HG02970 (cell line): ENCODE measurements around the gene PC.

ENCODE experiments used
- ATAC-seq: cut with Tn5 transposase; IDR thresholded peaks from one replicate; pipeline ENCODE4 v1.9.1; 2021; ENCODE audit warnings: mild to moderate bottlenecking, moderate library complexity, moderate number of reproducible peaks; ENCODE audit not compliant: unreplicated experiment, low FRiP score

The PC gene

DNA sequence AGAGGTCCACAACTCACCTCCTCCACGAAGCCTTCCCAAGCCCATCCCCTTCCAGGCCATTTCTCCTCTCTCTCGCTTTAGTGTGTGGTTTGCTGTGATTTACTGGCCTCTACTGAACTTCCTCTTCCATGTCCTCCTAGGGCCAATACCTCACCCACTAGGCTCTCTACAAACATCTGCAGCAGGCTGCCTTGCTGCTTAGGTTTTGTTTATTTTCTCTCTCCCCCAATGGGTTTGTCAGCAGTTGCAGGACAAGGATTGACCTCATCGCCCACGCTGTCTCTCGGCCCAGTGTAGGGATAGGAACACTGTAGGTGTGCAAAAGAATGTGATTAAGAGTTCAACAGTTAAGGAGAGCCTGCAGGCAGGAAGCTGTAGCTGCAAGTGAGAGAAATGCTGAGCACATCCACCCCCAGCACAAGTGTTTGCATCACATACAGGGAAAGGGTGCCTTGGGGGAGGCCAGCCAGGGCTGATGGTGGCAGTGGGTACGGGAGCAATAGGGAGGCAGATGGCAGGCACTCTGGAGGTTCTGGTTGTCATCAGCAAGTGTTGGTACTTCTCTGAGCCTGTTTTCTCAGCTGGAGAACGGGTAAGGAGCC, 1.4 kb downstream of the PC start:
- no peak for ATAC-seq

DNA sequence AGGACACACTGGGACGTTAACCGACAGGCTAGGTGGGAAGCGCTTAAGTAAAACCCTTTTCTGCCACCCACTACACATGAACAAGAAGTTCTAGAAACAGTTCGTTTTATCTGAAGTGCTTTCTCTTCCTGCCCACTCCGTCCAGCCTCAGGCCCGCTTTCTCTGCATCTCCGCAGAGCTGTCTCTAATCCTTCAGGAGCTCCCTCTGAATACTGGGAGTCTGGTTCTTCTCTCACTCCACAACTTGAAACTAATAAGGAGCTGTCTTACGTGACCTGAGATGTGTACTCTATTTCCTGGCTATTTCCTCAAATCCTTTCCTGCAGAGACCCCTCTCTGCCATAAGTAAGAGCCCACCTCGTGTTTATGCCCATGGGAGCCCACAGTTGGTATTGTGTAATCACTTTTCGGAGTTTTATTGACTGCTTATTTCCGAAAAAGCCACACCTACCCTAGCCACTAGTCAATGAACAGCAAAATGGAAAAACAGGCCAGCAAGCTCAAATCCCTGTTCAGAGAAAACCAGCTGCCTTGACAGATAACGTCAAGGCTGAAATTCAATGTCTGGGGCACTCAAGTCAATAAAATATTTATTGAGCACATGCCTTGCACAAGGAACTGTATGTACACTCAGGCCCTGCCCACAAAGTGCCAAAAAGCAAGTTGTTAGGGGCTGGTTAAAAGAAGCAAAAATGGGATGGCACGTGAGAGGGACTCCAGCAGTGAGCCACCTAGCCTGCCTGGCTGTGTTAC, 4.9 kb downstream of the PC start:
- no peak for ATAC-seq

DNA sequence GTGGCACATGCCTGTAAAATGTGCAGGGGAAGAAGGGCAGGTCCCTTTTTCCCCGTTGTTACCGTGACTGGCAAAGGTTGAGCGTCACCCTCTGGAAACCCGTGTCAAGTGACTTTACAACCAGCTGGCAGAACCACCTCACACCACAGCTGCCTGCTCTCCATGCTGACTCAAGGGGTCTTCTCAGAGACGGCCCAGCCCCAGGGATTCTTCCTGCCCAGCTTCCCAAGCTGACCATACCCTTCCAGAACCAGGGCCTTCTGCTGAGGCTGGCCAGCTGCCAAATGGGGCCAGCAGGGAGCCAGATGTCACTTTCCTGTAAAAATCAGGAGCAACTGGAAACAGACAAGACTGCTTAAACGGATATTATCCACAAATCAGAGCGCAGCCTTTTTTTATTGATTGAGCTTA, 6.3 kb downstream of the PC start:
- ATAC-seq = no peak

- no peak for ATAC-seq
Observed at GRCh38 chr11:66951135-66951534, 7.0 kb downstream of the PC start.

DNA sequence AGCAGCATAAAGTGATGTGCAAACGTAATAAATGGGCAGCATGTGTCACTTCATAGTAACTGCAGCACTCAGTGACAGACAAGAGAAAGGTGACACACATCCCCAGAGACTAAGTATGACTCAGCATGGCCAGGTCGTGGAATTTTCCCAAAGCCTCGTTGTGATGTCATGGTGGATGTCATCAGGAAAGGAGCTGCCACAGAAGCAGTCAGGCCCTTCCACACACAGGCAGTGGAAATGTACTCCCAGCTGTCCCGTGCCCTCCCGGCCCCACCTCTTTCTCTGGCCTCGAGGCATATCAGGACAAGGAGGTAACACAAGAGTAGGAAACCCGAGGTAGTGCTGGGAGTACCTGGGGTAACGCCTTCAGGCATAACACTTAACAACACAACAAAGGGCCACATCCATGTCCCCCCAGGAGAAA, 8.1 kb downstream of the PC start:
- no peak for ATAC-seq

GRCh38 chr11:66938582-66939135, 19.5 kb downstream of the PC start:
- no peak for ATAC-seq

GRCh38 chr11:66937193-66937733, 20.9 kb downstream of the PC start:
- ATAC-seq = no peak

- ATAC-seq = no peak
Observed at GRCh38 chr11:66936311-66936711, 21.9 kb downstream of the PC start.

DNA sequence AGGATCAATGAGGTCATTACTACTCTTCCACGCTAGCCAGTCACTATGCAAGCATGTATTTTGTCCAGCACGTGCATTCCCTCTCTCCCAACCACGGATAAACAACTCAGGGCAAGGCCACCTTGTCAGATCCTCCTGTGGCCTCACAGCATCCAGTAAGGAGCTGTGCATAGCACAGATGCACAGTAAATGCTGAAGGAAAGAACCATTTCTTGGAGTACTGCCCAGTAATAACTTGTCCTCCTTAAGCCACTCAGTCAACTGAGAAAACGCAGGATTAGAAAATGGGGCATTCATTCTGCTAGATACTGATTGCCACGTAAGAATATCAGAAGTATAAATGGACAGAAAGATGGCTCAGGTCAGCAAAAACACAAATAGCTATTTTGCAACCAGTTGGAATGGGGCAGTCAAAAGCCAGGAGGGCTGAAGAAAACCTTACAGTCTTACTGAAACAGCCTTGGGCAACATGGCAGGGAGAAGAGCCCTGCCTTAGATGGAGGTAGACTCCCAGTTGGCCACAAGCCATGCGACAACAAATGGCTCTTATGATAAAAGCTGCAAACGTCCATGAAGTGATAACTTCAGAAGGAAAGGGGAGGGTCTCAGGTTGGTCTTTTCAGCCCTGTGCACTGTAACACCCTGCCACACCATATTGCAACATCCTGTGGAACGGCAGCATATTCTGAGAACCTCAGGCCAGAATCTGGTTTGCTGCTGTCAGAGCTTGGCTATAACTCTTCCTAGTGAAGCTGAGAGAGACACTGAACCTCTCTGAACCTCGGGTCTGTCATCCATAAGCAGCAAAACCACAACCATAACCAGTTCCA, 23.0 kb downstream of the PC start:
- ATAC-seq = no peak

- ATAC-seq = no peak
Observed at GRCh38 chr11:66933531-66933930, 24.7 kb downstream of the PC start.

GRCh38 chr11:66932543-66932942, 25.6 kb downstream of the PC start:
- ATAC-seq = no peak

- ATAC-seq = no peak
Observed at GRCh38 chr11:66929753-66930152, 28.4 kb downstream of the PC start.

DNA sequence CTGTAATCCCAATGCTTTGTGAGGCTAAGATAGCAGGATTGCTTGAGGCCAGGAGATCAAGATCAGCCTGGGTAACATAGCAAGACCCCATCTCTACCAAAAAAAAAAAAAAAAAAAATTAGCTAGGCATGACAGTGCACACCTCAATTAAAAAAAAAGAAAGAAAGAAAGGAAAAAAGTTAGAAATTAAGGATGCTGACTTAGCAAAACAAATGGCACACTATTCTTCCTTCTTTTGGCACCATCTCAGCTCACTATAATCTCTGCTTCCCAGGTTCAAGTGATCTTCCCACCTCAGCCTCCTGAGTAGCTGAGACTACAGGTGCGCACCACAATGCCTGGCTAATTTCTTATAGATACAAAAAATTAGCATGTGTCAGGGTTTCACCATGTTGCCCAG, 33.9 kb downstream of the PC start:
- ATAC-seq = no peak

DNA sequence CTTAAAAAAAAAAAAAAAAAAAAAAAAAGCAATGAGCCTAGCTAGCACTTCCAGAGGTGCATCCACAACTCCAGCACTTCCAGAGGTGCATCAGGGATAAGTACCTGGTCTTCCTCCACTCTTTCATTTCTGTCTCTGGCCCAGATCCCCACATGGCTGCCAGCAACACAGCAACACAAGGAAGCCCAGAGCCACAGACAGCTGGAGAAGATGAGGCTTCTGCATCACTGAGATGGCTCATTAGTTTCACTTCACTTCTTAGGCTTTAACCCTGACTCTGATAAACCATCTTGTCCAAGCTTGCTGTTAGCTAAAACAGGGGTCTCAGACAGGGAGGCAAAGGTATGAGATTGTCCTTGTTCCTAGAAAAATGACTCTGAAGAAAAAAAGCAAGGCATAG, 35.6 kb downstream of the PC start:
- ATAC-seq = no peak

- no peak for ATAC-seq
Observed at GRCh38 chr11:66920978-66921784, 37.0 kb downstream of the PC start.

GRCh38 chr11:66919923-66920322, 38.3 kb downstream of the PC start:
- no peak for ATAC-seq

DNA sequence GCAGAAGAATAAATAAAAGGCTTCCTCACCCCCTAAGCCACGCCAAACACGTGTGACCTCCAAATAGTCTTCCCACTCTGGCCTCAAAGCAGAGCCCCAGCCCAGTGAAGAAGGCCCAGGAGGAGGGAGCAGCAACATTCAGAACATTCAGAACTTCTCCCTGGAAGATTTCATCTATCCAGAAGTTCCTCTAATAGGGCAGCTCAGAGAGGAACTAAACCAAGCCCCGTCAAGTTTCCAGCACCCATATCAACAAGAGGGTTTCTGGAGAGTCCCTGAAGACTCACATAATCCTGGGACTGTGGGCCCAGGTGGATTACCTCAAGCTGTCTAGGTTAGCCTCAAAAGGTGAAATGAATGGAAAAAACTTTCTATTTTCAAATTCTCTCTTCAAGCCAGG, 39.4 kb downstream of the PC start:
- no peak for ATAC-seq

DNA sequence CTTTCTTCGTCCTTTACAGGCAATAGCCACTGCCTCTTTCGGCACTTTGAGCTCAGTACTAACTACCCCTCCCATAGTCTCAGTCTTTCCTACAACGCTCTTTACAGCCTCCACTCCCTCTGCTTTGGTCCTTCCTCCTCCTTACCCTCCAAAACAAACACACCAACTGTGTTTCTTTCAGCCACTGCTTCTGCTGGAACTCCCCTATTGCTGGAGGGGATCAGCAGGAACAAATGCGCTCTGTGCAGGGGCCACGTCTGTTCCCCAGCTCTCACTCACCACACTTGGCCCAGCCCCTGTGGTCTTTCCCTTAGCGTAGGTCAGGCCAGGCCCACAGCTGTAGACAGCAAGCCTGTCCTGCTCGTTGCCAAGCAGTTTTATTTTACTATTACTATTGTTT, 42.3 kb downstream of the PC start:
- ATAC-seq = no peak

DNA sequence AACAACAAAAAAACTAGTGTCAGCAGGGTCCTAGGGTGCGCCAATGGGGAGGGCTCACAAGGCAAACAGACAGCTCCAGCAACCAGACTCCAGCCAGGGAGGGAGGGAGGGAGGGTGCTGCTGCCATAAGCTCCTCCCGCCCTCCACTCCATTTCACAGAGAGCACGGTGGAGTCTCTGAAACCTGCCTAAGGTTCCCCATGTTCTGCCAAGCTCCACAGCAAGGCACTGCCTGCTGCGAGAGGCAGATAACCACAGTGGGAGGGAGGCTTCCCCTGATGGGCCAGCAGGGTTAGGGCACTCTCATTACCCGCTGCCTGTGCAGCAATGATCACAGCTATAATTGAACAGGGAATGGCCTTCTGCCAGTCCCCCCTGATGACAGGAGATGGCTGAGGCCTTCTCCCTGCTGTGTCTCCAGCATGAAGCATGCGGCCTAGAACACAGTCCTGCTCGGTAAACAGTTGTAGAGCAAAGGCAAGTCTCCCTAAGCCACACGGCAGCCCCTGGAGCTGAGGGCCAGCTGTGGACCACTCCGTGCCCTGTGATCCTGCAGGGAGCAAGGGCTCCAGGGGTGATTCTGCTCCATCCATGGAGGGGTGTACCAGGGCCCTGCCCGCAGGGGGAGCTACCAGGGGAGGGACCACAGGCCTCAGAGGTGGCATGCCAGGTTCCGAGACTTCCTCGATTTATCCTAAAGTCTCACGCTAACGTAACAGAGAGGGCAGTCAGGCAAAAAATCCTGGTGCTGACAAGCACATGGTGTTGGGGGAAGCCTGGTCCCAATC, 42.9 kb downstream of the PC start:
- ATAC-seq = no peak
